ENCODE data around the gene CASP5.

The CASP5 gene

GRCh38 chr11:105027678-105028077, 4.7 kb upstream of the CASP5 start:
- no peak for DNase-seq (ENCODE audit: low spot score)
- ChIA-PET CTCF (no interaction called here), POLR2A (ENCODE audit: low non-redundant PET) (no interaction called here)
- H3K27ac ChIP-seq: no peak overlapping the region
- no peak for TF ChIP-seq CTCF (conservative IDR thresholded peaks at IDR 0.05; ENCODE audit: low read depth)

- CTCF ChIA-PET: no interaction called here
- DNase-seq (ENCODE audit: low spot score): no peak
- no peak for TF ChIP-seq CTCF (conservative IDR thresholded peaks at IDR 0.05; ENCODE audit: low read depth)
- H3K27ac ChIP-seq: no peak overlapping the region
- POLR2A ChIA-PET (ENCODE audit: low non-redundant PET): no interaction called here
Observed at GRCh38 chr11:105024394-105024793, 1.4 kb upstream of the CASP5 start.

- DNase-seq (ENCODE audit: low spot score): no peak
- no peak for TF ChIP-seq CTCF (conservative IDR thresholded peaks at IDR 0.05; ENCODE audit: low read depth)
- POLR2A ChIA-PET (ENCODE audit: low non-redundant PET): no interaction called here
- CTCF ChIA-PET: interaction anchor here (0.7 kb wide), 1 partner anchor 22 kb away, joined by 3 read pairs; no protein-coding TSS in a partner anchor
- H3K27ac ChIP-seq: no peak overlapping the region
Observed at GRCh38 chr11:105022527-105022926, 441 bp downstream of the CASP5 start.

GRCh38 chr11:105007463-105007862, 15.5 kb downstream of the CASP5 start:
- TF ChIP-seq CTCF (conservative IDR thresholded peaks at IDR 0.05; ENCODE audit: low read depth): no peak
- CTCF ChIA-PET: no interaction called here
- POLR2A ChIA-PET (ENCODE audit: low non-redundant PET): no interaction called here
- DNase-seq (ENCODE audit: low spot score): no peak
- H3K27ac ChIP-seq: no peak overlapping the region

- H3K27ac ChIP-seq: no peak overlapping the region
- DNase-seq (ENCODE audit: low spot score): no peak
- POLR2A ChIA-PET (ENCODE audit: low non-redundant PET): no interaction called here
- no peak for TF ChIP-seq CTCF (conservative IDR thresholded peaks at IDR 0.05; ENCODE audit: low read depth)
- CTCF ChIA-PET: interaction anchor here (0.8 kb wide), 1 partner anchor 255 kb away, joined by 3 read pairs; no protein-coding TSS in a partner anchor
Observed at GRCh38 chr11:105005451-105005845, 17.5 kb downstream of the CASP5 start.

GRCh38 chr11:105004021-105004420, 18.9 kb downstream of the CASP5 start:
- TF ChIP-seq CTCF (conservative IDR thresholded peaks at IDR 0.05; ENCODE audit: low read depth): no peak
- no peak for DNase-seq (ENCODE audit: low spot score)
- ChIA-PET POLR2A (ENCODE audit: low non-redundant PET) (no interaction called here), CTCF (no interaction called here)
- no peak overlapping the region for H3K27ac ChIP-seq

- CTCF ChIA-PET: interaction anchor here (0.6 kb wide), 1 partner anchor 184 kb away, joined by 4 read pairs; no protein-coding TSS in a partner anchor
Observed at GRCh38 chr11:105003151-105003550, 19.8 kb downstream of the CASP5 start.

More at GRCh38 chr11:105003151-105003550, 19.8 kb downstream of the CASP5 start:
- no peak overlapping the region for H3K27ac ChIP-seq
- POLR2A ChIA-PET (ENCODE audit: low non-redundant PET): no interaction called here
- no peak for TF ChIP-seq CTCF (conservative IDR thresholded peaks at IDR 0.05; ENCODE audit: low read depth)
- no peak for DNase-seq (ENCODE audit: low spot score)

All from RWPE1 (cell line).